ENCODE results near the gene SPTBN1.

Gene SPTBN1

GRCh38 chr2:54720563-54720962 is 264.4 kb downstream of the SPTBN1 start:
- no peak for DNase-seq

Measured in stimulated activated naive CD4-positive, alpha-beta T cell (primary cell).